DMS53 (cell line): ENCODE measurements around the gene MYLK4.

Experiments used
- DNase-seq: peaks from one replicate; lab custom pipeline; 2025; lab: John Stamatoyannopoulos, UW

MYLK4 gene

DNA sequence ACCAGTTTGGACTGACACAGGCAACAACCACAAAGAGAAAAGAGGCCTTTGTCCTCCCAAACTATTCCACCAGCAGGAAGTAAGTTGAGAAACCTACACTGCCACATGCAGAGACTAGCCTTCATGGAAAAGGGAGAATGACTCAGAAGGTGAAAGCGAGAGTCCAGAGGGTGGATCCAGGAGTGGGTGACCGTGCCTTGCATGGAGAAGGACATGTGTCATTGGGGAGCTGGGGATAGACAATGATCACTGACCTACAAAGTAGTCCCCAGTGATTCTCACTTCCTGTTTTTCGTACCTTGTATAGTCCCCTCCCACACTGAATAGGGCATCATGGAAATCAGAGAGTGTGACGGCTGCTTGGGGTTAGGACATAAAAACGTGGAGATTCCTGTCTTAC lies 91.9 kb downstream of the MYLK4 start:
- DNase-seq = peak; percentile 33

DNA sequence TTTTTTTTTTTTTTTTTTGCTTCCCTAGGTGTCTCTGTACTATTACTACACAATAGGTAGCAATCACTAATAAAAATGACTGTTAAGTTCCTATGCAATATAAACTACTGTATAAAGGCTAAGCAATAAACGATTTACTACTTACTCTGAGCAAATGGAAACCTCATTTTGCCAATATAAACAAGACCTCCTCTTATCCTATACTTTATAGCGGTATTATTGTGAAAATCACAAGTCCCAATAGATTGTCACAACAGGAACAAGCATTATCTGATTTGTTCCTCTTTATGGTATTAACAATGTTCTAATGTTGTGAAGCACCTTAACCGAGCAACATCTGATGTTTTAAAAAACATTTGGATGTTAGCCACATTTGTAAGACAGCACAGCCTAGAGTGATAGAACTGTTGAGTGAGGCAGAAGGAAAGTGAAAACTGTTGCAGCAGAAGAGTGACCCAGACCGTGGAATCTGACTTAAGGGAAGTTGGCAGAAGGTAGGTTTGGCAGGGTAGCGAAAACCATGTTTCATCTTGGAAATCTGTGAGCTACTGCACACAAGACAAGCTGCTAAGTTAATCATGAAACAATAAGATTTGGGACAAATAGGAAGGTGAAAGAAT lies 94.2 kb downstream of the MYLK4 start:
- no peak for DNase-seq

DNA sequence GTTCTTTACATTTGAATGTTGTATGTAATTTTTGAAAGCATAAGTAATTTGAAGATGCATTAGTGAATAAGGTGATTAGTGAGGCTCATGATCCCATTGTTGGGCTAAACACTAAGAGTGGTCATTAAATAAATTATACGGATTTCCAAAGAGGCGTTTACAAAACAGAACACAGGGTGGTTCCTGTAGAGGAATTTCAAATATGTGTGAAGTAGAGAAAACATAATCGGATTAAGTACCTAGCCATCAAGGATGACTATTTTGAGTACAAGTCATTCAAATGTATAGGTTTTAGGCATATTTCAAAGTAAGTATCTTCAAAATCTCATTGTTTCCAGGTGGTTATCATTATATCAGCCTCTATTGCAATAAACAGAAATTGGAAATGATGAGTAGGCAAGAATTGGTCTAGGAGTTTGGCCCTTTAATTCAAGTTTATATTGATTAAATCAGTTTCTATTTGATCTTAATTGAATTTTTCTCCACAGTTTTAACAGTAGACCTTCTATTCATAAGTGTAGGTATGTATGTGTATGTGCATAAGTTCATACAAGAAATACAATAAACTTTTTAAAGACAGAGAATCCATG lies 94.8 kb downstream of the MYLK4 start:
- DNase-seq = no peak

DNA sequence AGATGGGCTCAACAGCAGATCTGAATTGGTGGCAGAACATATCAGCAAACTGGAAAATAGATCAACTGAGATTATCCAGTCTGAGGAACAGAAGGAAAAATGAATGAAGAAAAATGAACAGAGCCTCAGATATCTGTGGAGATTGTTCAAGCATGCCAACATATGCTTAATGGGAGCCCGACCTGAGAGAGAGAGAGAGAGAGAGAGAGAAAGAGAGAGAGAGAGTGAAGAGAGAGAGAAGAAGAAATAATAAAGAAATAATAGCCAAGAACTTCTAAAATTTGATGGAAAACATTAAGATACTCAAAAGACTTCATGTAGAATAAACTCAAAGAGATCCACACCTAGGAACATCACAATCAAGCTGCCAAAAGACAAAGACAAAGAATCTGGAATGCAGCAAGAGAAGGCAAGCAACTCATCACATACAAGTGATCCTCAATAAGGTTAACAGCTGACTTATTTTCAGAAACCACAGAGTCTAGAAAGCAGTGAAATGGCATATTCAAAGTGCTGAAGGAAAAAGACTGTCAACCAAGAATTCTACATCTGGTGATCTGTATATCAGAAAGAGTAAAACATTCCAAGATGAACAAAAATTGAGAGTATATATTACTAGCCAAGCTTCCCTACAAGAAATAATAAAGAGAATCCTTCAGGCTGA lies 97.2 kb downstream of the MYLK4 start:
- DNase-seq = no peak

DNA sequence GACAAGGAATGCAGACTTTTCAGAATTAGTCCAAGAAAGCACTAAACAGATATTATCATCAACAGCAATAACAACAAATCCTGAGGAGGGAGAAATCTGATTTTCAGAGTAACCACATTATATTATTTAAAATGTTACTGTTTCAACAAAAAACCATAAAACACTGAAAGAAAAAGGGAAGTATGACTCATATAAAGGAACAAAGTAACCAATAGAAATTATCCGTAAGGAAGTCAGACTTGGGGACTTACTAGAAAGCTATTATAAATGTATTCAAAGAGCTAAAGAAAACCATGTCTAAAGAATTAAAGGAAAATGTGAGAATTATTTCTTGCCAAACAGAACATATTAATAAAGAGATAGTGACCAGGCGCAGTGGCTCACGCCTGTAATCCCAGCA lies 98.1 kb downstream of the MYLK4 start:
- no peak for DNase-seq

DNA sequence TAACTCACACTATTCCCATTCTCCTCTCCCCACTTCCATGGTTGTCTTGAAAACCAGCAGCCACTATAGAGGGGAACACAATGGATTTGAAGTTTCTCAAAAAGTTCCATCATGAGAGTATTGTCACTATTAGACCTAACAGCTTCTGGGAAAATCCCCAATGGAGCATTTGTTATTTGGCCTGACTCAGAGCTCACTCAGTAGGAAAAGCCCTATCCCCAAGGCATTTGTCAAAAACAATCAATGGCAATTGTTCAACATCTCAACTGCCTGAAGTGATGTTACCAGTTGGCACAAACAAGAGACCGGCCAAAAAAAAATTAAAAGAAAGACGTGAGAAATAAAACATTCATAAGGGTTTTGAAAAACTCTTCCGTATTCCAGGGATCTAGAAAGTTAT lies 98.8 kb downstream of the MYLK4 start:
- no peak for DNase-seq

DNA sequence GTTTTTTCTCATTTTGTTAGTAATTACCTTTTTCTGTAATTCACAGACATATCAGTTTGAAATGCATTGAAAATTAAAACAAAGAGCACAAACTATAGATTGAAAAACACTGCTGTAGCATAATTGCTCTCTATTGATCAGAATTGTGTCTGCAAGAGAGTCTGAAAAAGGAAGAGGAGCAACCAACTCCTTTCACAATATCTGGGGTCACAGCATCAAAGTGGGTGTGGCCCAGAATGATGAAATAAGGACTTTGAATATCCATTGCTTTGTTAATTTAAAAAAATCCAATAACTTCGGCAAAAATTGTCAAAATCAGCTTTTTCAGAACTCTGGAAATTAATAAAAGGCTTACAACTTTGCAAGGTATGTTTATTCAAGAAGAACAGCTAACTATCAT lies 99.2 kb downstream of the MYLK4 start:
- DNase-seq = no peak

DNA sequence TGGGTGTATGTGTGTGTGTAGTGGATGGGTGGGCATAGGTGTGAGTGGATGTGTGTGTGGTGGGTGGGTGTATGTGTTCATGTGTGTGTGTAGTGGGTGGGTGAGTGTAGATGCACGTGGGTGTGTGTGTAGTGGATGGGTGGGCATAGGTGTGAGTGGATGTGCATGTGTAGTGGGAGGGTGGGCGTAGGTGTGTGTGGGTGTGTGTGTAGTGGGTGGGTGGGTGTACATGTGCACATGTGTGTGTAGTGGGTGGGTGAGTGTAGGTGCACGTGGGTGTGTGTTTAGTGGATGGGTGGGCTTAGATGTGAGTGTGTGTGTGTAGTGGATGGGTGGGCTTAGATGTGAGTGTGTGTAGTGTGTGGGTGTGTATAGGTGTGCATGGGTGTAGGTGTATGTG lies 104.4 kb downstream of the MYLK4 start:
- DNase-seq = no peak

DNA sequence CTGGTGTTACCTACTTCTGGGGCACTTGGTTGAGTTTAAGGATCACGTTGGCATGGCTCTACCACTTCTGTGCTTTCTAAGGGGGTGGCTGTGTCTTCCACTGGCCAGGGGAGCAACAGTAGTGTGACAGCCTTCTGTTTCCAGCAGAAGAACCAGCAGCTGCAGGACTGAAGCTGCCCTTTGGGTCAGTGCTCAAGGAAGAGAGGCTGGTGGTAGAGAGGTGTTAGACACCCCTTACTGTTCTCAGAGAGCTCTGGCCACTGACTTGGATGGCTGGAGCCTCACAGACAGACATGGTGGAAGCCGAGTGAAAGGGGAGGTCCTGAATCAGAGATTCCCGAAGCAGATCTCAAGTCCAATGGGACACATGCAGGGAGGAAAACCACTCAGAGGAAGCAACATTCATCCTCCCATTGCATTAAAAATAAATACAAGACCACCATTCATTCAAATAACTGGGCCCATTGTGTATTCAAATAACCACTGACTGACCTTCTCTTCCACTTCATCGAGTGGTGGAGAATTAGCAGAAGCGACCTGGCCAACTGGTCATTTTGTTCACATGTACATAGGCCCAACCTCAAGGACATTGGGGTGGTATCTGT lies 106.7 kb downstream of the MYLK4 start:
- DNase-seq = no peak

DNA sequence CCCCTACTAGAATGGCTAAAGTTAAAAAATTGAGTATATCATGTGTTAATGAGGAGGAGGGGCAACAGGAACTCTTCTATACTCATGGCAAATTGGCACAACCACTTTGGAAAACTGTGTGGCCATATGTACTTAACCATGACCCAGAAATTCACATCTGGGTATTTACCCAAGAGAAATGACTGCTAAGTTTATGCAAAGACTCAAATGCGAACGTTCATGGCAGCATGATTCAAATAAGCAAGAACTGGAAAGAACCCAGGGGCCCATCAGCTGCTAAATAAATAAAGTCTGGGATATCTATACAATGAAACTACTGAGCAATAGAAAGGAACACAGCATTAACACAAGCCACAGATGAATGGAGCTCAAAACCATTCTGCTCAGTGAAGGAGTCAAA lies 107.6 kb downstream of the MYLK4 start:
- no peak for DNase-seq

DNA sequence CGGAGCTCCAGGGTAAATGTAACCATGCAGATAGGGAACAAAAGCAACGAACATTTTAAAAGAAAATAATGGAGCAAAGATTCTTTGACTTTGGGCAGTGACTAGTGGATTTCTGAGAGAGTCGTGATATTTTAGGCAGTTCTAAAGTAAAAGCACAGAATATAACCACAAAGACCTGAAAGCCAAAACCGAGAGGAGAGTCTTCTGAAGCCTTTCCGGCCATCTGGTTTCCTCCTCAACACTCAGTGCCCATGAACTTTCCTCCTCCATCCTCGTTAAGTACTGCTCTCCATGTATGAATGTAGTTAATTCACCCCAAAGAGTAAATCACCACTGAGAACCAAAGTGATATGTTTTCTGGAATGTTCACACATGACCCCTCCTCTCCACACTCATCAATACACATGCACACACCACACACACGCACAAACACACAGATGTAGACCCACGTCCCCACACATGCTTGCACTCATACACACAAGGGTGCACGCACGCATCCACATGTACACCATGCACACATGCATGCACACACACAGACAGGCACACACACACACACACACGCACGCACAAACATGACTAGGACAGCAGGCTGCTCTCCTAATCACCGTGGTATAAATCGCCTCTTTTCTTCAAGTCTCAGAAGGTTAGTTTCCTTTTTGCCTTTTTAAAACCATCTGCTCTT lies 109.5 kb downstream of the MYLK4 start:
- DNase-seq = no peak

DNA sequence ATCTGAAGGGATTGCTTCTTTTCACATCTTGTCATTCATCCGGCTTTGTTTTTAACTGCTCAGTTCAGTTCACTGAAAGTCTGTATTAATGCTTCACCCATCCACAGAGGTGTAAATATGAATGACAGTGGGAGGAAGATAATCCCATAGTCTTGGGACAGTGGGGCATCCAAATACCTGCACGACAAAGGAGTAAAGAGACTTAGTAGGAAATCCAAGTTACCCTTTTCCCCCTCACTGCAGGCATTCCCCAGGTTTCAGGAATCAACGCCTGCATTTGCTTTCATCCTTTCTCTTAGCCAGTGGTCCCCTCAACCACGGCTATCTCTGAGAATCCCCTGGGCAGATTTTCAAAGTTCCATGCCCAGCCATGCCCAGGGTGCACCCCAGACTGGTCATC lies 110.2 kb downstream of the MYLK4 start:
- no peak for DNase-seq

DNA sequence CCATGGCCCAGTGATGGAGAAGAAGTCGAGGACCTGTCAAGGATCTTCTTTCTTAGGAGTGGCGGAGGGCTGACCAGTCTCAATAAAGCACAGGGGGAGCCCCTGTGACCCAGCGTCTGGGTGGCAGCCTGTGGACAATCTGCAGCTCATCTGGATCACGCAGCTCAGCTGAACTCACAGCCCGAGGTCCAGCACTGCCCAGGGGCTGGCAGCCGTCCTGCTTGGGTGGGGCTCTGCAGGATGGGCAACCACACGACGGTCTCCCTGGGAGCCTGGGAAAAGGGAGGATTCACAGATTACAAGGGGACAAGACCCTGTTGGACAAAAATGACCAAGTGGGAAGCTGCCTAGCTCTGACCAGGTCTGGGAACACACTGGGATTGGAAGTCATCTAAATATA lies 110.8 kb downstream of the MYLK4 start:
- DNase-seq = no peak

DNA sequence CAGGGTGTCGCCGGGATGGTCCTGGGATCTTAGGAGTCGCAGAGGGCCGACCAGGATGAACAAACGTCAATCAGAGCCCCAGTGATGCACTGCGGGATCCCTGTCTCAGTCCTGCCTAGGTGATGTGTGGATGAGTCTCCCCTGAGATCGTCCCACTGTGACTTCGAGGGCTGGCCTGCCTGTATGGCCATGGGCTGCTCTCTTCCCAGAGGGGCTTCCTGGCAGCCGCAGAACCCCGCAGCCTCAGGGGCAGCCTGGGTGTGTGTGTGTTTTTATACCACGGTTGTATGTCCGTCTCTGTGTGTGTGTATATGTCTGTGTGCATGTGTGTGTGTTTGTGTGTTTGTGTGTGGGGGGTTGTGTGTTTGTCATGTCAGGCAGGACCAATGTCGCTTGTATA lies 111.6 kb downstream of the MYLK4 start:
- no peak for DNase-seq

DNA sequence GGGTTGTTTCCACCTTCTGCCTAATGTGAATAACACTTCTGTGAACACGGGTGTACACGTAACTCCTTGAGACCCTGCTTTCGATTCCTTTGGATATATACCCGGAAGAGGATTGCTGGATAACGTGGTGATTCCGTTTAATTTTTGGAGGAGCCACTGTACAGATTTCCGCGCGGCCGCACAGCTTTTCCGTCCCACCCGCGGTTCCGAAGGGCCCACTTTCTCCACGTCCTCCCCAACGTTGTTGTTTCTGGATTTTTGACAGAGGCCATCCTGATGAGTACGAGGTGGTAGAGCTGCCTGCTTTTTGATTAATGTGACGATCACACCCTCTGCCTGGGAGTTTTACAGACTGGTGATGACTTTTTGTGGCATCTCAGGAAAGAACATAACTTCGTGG lies 114.0 kb downstream of the MYLK4 start:
- DNase-seq = no peak

DNA sequence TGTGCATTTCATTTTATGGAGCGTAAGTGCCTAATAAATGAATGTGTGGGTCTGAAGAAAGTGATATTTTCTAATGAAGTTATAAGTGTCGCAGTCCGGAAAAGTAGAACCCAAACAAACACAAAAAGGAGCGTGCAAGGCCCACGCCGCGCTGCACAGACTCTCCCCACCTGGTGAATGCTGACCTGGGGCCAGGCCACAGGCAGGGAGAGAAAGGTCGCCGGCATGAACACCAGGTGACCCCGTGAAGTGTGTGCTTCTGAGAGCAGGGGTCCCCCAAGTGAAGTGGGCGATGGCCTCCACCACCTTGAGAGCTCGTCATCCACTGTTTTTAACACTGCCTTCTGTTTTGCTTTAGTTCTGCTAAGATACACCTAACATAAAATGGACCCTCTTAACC lies 114.8 kb downstream of the MYLK4 start:
- no peak for DNase-seq

DNA sequence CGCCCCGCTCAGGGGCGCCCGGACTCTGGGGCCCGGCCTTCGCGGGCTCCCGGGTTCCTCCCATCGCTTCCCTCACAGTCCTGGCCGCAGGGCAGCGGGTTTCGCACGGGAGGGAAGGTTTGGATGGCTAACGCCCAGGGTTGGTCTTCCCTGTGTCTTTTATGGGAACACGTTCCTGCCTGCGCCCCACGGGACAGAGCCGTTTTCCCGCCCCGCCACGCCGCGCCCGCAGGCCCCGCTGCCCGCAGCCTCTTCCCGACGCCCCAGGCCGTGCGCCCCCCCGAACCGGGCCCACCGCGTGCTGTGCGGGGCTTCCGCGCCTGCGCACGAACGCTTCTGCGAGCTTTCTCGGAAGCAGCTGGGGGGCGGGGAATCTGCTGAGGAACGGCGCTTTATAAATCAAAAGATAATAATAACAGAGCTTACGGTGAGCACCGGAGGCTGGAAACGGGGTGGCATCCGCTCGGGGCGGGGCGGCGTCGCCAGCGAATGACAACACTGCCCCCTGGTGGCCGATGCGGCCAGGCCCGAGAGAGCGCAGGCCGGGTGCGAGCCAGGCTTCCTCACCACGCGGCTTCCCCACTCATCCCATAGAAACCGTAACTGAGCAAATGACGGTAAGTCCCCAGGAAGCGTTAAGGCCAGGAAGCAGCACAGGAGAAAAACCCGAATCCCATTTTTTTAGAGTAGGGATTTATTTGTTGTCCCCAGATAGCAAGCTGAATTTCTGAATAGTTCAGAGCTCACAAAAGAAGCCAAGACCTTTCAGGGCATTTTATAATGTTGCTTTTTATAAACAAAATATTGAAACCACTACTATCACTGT lies 116.4 kb downstream of the MYLK4 start:
- DNase-seq = peak; percentile 94

DNA sequence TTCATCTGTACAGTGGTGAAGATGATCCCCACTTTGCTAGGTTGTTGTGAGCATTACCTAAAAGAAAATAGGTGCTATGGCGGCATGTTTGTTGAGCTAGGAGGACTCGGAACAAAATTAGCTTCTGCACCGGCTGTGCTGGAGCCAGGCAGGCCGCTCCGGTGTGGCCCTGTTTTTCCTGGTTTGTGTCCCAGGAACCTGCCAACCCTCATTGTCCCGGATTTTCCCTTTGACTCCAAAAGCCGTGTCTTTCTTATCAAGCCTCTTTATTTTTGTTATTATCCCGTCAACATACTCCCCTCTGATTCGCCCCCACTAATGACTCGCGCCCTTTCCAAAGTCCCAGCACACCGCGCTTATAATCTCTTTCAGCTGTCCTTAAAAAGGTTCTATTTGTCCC lies 117.0 kb downstream of the MYLK4 start:
- DNase-seq = no peak

DNA sequence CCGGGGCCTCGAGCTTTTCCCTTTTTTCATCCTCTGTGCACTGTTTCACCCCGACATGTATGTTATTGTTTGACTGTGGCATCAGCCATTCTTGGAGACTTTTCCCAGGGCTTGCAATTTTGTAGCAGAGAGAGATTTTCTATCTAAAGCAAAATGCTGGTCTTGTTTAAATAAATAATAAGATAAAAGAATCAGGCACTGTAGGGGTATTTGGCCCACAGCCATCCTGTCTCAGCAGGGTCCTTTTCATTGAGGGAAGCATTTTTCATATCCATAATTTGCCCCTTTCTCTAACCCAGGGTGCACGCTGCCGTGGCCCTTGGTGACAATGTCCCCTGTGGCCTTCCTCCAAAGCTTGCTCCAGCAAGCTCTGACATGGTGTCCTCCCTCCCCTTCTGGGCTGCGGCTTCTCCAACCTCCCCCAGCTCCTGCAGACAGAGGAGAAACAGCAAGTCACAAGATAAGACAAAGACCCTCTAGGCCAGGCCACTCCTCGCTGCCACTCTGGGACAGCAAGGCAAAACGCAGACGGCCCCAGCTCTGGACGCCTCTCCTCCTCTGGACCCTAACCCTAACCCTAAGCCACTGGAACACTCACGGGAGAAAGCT lies 117.6 kb downstream of the MYLK4 start:
- no peak for DNase-seq

DNA sequence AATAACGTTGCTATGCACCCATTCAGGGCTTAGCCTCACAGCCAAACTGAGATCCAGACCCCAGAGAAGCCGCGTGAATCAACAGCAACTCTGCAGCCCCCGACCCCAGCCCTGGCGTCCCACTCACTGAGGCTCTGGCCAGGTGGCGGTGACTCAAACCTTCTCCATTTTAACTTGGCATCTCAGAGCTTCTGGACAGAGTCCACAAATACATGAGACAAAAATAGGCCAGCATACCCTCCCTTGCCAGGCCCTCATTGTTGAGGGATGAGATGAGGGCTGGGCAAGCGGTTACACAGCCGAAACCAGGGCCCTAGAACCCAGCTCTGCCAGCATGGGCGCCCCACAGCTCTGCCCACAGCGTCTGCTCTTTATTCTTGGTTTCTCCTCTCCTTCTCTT lies 118.4 kb downstream of the MYLK4 start:
- DNase-seq = no peak

DNA sequence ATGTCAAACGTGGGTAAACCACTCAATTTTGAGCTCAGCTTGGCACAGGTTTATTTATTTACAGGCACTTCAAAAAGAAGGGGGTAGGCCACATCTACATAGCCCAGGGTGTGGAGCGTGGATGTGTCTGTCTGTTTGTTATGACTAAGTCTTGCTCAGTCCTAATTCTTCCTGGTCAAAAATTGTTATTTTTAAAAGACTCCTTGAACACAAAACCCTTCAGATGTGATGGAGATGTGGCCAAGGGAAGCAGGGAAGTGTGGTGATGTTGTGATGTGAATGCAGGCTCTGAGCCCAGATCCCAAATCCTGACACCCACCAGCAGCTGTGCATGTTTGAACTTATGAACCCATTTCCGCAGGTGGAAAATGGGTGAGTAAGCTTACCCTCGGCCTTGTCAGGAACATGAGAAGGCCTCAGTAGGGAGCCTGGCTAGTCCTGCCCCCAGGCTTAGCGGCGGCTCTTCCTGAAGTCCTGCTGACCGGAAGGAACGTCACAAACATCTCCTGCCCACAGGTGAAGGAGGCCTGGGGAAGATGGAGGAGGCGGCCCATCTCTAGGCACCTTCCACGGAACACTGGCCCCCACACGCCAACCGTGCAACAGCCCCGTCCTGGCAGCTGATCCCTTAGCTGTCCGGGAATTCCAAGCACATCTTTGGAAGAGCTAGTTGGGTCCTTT lies 119.7 kb downstream of the MYLK4 start:
- DNase-seq = no peak
